HG03135 (cell line): ENCODE measurements around the gene ZDHHC7.
"Not testable (repeated sequence)": the region's sequence is repeated elsewhere in the genome, so short reads cannot be mapped to it uniquely, and the experiment has no call there.

Source experiments
- ATAC-seq: cut with Tn5 transposase; IDR thresholded peaks from one replicate; pipeline ENCODE4 v1.9.1; 2021; ENCODE audit warnings: mild to moderate bottlenecking, moderate library complexity; ENCODE audit not compliant: unreplicated experiment

Gene ZDHHC7

GRCh38 chr16:85045077-85045476 lies 33.7 kb upstream of the ZDHHC7 start:
- no peak for ATAC-seq

DNA sequence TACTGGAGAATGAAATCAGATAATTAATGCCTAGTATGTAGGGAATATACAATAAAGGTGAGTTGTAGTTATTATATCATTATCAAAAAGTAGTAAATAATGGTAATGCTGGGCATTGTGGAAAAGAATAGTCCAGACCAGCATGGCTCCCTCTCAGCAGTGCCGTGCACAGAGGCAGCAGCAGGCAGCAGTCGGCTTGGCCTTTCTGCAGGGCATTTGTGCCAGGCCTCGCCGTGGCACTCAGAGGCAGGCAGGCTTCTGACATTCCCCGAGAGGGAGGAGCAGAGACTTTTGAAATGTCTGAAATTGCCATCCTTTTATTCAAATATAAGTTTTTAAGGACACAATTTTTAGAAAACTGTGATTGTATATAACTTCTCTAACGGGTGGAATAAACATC lies 31.3 kb upstream of the ZDHHC7 start:
- no peak for ATAC-seq

DNA sequence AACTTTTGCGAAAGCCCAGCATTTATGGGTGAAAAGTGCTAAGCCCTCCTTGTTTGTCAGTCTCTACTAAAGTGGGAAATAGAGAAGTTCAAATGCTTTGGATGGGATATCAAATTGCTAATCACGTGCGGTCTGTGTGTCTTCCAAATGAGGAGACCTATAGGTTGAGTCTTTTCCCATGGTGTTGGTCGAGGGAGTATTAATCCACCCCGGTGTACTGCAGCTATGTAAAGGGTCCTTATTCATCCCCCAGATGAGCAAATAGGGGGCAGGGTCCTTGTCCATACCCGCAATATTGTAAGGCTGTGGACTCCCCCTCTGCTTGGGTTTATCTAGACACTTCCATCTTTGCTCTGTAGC lies 30.8 kb upstream of the ZDHHC7 start:
- no peak for ATAC-seq

- no peak for ATAC-seq
Observed at GRCh38 chr16:85041219-85042166, 30.2 kb upstream of the ZDHHC7 start.

GRCh38 chr16:85040685-85041084 lies 29.4 kb upstream of the ZDHHC7 start:
- no peak for ATAC-seq

DNA sequence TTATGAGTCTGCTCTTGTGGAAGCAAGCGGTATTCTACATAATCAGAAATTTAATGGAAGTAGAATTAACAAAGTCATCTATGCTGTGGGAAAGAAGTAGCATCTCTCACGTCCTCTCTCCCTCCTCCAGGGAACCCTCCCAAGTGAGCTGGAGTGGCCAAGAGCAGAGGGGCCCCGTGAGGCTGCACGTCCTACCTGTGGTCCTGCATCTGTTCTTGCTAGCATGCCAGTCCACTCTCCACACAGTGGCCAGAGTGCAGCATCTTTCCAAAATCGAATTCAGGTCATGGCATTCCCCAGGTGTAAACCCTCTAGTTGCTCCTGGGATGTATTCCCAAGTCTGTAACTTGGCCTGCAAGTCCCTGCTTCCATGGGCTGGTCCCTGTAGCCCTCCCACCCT lies 26.4 kb upstream of the ZDHHC7 start:
- ATAC-seq = no peak

- no peak for ATAC-seq
Observed at GRCh38 chr16:85037050-85037410, 25.7 kb upstream of the ZDHHC7 start.

DNA sequence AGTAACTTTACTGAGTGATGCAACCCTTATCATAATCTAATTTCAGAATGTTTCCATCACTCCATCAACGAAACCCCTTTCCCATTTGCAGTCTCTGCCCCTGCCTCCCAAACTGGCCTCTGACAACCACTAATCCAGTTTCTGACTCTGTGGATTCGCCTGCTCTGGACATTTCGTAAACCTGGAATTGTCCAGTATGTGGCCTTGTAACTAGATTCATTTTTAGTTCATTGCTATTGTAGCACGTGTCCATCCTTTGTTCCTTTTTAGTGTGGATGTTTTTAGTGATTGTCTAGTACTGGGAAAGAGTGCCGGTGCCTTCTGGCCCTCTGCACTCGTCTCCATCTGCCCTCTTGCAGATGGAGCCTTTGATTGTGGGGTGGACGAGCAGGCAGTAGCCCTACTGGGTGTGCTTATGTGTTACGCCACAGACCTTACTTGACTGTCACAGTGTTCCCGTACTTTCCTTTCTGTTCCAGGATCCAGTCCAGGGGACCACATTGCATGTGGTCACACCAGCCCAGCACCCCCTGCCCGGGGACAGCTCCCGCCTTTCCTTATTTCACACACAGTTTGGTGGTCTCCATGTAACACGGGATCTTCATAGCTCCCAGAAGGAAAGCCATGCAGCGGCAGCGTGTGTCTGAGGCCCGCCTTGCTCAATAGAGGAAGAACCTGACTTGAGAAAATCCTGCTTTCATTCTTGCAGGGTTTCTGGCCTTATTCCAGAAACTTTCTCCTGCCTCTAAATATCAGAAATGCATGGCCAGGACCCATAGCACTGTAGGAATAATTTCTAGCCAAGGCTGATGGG lies 25.1 kb upstream of the ZDHHC7 start:
- ATAC-seq = no peak

- ATAC-seq = no peak
Observed at GRCh38 chr16:85034591-85035433, 23.5 kb upstream of the ZDHHC7 start.

- ATAC-seq = no peak
Observed at GRCh38 chr16:85033171-85033570, 21.8 kb upstream of the ZDHHC7 start.

DNA sequence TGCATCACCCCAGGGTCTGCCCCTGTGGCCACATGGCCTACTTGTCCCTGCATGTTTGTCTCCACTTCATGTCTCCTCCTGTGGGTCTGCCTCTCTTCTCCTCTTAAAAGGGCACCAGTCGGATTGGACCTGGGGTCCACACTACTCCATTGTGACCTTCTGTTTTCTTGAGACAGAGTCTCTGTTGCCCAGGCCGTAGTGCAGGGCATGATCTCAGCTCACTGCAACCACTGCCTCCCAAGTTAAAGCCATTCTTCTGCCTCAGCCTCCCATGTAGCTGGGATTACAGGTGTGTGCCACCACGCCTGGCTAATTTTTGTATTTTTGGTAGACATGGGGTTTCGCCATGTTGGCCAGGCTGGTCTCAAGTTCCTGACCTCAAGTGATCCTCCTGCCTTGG lies 20.9 kb upstream of the ZDHHC7 start:
- not testable (repeated sequence) for ATAC-seq

DNA sequence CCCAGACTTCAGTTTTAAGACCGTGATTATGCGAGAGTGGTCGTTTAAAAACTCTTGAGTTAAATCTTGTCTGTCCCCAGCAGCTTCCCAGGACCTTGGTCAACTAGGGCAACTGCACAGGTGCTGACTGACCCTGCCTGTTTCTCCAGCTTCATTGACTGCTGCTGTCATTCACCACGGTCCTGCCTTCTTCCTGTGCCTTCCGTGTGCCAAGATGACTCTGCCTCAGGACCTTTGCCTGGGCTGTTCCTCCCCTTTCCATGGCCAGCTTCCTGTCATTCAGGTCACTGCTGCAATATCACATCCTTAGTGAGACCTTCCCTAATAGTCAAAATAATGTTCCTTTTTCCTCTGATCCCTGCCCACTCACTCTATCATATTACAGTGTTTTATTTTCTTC lies 20.1 kb upstream of the ZDHHC7 start:
- no peak for ATAC-seq

DNA sequence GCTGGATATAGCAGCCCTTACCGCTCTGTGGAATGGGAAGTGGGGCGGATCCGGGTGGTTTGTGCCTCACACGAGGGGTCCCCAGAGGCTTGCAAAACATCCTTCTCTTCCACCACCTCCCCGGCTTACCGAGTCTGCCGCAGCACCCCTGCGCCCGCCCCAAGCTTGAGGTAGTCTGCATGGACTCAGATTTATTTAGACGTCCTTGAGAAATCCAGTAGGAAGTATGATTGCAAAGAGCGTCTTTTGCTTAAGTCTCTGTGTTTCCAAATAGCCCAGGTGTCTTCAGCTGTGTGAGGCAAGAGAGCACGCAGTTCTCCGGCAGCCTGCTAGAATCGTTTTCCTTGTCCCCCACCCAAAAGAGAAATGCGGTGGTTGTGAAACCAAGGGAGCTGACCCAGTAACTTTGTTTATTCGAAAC lies 18.7 kb upstream of the ZDHHC7 start:
- ATAC-seq = no peak

- ATAC-seq = no peak
Observed at GRCh38 chr16:85029408-85029784, 18.1 kb upstream of the ZDHHC7 start.

DNA sequence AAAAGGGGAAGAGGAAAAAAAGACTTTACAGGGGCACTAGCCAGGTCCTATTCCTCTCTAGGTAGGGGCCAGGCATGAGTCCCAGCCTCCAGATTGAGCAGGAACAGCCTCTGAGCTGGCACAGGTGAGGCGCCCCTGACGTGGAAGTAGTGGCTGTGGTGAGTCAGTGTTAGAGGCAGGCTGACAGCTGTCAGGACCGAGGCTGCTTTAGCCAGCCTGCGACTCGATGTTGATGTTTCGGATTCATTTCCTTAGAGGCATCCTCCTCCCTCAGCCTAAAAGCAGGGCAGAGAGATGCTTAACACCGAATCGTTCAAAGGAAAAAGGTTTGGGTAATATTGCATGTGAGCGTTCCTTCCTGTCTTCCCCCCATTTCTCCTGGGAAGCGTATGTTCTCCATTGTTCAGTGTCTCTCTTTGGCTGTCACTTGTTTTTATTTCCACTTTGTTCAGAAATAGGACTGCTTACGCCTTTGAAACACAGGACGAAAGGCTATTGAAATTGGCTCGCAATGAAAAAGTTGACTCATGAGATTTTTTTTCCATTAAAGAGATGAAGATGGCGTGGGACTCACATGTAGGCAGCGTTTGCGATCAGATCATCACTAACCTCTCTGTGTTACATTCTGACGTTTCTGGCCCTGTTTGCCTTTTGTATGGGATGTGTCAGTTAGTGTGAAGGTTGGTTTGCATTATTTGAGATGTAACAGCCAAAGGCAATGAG lies 17.5 kb upstream of the ZDHHC7 start:
- ATAC-seq = no peak

DNA sequence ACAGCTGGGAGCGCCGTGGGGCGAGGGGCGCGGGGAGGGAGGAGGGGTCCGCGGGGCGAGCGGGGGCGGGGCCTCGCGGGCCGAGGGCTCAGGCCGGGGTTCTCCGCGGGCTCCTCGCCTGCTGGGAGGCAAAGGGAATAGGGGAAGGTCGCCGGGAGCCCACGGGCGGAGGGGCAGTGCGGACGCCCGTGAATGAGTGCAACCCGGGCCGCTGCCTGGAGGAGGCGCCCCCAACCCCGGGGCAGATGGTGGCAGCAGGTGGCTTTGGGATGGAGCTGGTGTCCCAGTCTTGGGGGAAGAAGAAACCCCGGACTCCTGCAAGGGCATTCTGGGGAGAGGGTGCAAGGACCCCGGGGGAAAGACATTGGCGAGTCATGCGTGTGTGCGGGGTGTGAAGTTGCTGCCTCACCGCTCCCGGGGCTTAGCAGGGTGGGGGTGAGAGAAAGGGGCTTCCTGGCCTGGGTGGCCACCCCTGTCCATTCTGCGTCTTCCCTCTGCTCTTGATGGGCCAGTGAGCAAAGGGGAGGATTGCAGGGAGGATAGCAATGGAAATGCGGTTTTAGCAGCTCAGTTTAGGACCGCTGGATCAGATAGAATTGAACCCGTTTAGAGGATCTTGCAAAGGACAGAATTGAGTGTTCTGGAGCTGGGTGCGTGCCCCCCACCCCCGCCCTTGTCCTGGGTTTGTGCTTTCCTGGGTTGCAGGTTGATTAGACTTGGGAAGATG lies 16.8 kb upstream of the ZDHHC7 start:
- peak; percentile 5 for ATAC-seq

DNA sequence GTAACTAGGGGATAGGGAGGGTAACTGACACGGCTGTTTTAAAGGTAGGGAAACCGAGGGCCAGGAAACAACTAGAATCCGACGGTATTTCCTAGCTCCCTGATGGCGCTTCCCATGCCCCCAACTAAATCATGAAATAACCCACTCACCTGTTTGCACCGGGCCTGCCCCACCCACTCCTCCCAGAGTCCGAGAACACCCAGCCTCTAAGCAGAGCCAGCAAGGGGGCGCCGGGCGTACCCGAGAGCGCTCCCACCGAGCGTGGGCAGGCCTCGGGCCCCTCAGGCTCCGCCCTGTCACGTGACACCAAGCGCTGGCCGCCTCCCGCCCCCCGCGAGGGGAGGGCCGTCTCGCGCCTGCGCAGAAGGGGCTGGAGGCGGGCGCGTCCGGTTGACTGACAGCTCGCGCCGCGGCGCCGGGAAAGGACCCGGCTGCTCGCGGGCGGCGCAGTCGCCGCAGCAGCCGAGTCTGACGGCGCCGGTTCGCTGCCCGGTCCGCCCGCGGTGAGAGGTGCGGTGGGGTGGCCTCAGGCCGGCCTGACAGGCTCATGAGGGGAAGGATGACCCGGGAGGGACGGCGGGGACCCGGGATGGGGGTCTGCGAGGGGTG lies 16.1 kb upstream of the ZDHHC7 start, which contains the start of gene KIAA0513:
Gene KIAA0513, plus strand, starts transcription at position 447 of the 609 bp plus-strand sequence. CDS start 39,277 bp downstream, outside the sequence.
- peak; percentile 81 for ATAC-seq

DNA sequence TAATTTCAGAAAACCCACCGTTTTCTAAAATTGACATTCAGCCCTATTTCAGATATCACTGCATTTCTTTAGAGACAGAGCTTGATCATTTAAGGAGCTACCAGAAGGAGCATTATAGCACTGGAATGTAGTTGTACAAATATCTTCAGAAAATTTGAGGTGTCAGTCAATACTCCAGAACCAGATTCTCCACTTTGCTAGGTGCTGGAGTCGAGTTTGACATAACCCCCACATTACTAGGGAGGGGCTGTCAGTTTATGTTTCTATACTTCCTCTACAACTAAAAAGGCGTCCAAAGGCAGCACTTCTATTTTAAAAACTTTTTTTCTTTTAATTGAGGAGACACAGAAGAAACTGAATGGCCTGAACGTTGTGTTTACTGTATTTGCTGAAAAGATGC lies 15.4 kb upstream of the ZDHHC7 start:
- ATAC-seq = no peak
